SHP77 (cell line): ENCODE data around the gene RPS15A.
"Not testable (repeated sequence)": the region's sequence is repeated elsewhere in the genome, so short reads cannot be mapped to it uniquely, and the experiment has no call there.

Experiments
- DNase-seq, 2 experiments: peaks; one replicate each; lab custom pipeline; 2025; lab: John Stamatoyannopoulos, UW

RPS15A gene

GRCh38 chr16:18756639-18757038, 33.5 kb downstream of the RPS15A start:
- DNase-seq, result not testable (repeated sequence)

GRCh38 chr16:18742870-18743269, 47.3 kb downstream of the RPS15A start:
- not testable (repeated sequence) for DNase-seq

- not testable (repeated sequence) for DNase-seq
Measured at GRCh38 chr16:18740027-18740426, 50.1 kb downstream of the RPS15A start.

DNA sequence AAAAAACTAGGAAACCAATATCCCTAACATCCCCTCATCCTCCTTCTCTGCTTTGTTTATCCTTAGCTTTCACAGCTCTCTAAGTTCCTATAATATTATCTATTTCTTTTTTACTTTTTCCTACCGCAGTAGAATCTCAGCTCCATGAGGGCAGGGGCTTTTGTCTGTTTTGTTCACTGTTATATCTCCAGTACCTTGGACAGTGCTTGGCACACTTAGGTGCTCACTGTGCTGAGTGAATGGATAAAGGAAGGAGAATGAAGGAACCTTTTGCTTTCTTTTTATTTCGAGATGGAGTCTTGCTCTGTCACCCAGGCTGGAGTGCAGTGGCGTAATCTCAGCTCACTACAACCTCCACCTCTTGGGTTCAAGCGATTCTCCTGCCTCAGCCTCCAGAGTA, 51.4 kb downstream of the RPS15A start:
- DNase-seq, result not testable (repeated sequence)

- not testable (repeated sequence) for DNase-seq
Measured at GRCh38 chr16:18734279-18734678, 55.9 kb downstream of the RPS15A start.
